Fibroblast of peridontal ligament (primary cell): ENCODE measurements around the gene PRPF19.
A peak's percentile ranks its signal among the peaks of the same experiment; 100 is the strongest.

Experiments used
- DNase-seq: peaks from one replicate; pipeline ENCODE4 v3.0.0-alpha.2; 2010; ENCODE audit errors: extremely low read depth

Gene PRPF19

GRCh38 chr11:60937811-60938210 lies 31.4 kb upstream of the PRPF19 start:
- no peak for DNase-seq

GRCh38 chr11:60937144-60937527 lies 30.8 kb upstream of the PRPF19 start:
- DNase-seq = no peak

- no peak for DNase-seq
Measured at GRCh38 chr11:60936467-60937143, 30.2 kb upstream of the PRPF19 start.

- no peak for DNase-seq
Measured at GRCh38 chr11:60935676-60936442, 29.5 kb upstream of the PRPF19 start.

- DNase-seq = no peak
Measured at GRCh38 chr11:60934790-60935605, 28.6 kb upstream of the PRPF19 start.

GRCh38 chr11:60934124-60934789 lies 27.9 kb upstream of the PRPF19 start:
- no peak for DNase-seq

GRCh38 chr11:60933416-60934123 lies 27.2 kb upstream of the PRPF19 start:
- no peak for DNase-seq

GRCh38 chr11:60932605-60933356 lies 26.4 kb upstream of the PRPF19 start:
- DNase-seq = no peak

- no peak for DNase-seq
Measured at GRCh38 chr11:60931917-60932316, 25.5 kb upstream of the PRPF19 start.

GRCh38 chr11:60930394-60930793 lies 24.0 kb upstream of the PRPF19 start:
- no peak for DNase-seq

- DNase-seq = no peak
Measured at GRCh38 chr11:60929764-60930163, 23.4 kb upstream of the PRPF19 start.

- DNase-seq = no peak
Measured at GRCh38 chr11:60928563-60929001, 22.2 kb upstream of the PRPF19 start.

GRCh38 chr11:60927600-60927999 lies 21.2 kb upstream of the PRPF19 start:
- no peak for DNase-seq

- DNase-seq = no peak
Measured at GRCh38 chr11:60927061-60927592, 20.7 kb upstream of the PRPF19 start.

- no peak for DNase-seq
Measured at GRCh38 chr11:60926500-60926899, 20.1 kb upstream of the PRPF19 start.

- peak; percentile 16 for DNase-seq
Measured at GRCh38 chr11:60925868-60926267, 19.5 kb upstream of the PRPF19 start.

- no peak for DNase-seq
Measured at GRCh38 chr11:60924906-60925853, 18.8 kb upstream of the PRPF19 start.

GRCh38 chr11:60924110-60924905 lies 17.9 kb upstream of the PRPF19 start, which contains the start of gene TMEM132A:
TSS of gene TMEM132A (plus strand) at chr11:60924460. CDS start at chr11:60924634, 174 bp downstream.
- peak; percentile 46 for DNase-seq
